Activated B cell treated with CpG ODN at 0.5 μM for 24 hours (primary cell): Measurements from ENCODE around the gene NOCT. TPM values are rescaled to one million over a fixed set of nuclear protein-coding genes. Genes with fewer than 3 reads are reported as not detected.

Source experiments
- ATAC-seq: fragments of 200-7000 bp; cut with Tn5 transposase; one replicate; pipeline ENCODE4 v1.10.0; 2021; ENCODE audit warnings: low read depth, mild to moderate bottlenecking, moderate library complexity
- CTCF ChIA-PET: fragments of 350-600 bp; sonication (Branson Sonifier 250); formaldehyde crosslinking; loops from one replicate; lab custom pipeline; 2021; ENCODE audit warnings: antibody characterized with exemption; lab: Charles Lee
- POLR2A ChIA-PET: fragments of 350-600 bp; sonication (Branson Sonifier 250); formaldehyde crosslinking; loops from one replicate; lab custom pipeline; 2021; ENCODE audit warnings: antibody characterized with exemption; lab: Charles Lee
- DNase-seq: peaks from one replicate; pipeline ENCODE4 v3.0.0; 2022
- H3K27ac Mint-ChIP-seq: one replicate; pipeline ENCODE4 v1.8.0; 2020; ENCODE audit warnings: mixed read lengths
- H3K27me3 Mint-ChIP-seq: one replicate; pipeline ENCODE4 v1.8.0; 2021; ENCODE audit warnings: mixed read lengths
- H3K36me3 Mint-ChIP-seq: one replicate; pipeline ENCODE4 v1.8.0; 2021; ENCODE audit warnings: low read depth, mixed read lengths
- H3K4me1 Mint-ChIP-seq: one replicate; pipeline ENCODE4 v1.8.0; 2021; ENCODE audit warnings: mixed read lengths
- H3K4me3 Mint-ChIP-seq: one replicate; pipeline ENCODE4 v1.8.0; 2020; ENCODE audit warnings: mild to moderate bottlenecking, mixed read lengths
- H3K9me3 Mint-ChIP-seq: one replicate; pipeline ENCODE4 v1.8.0; 2020; ENCODE audit warnings: mixed read lengths
- intact Hi-C: fragments of 100-400 bp; cut with micrococcal nuclease; formaldehyde crosslinking; loops from one replicate; pipeline ENCODE4 v1.15.1; 2024
- total RNA-seq: library from RNA; stranded (reverse); gene quantifications from 2 replicates; pipeline ENCODE4 v1.2.3, GENCODE V29; 2022
- TF ChIP-seq, protein P1 (sequence below): fragments of 200-600 bp; IDR thresholded peaks from one replicate; pipeline ENCODE4 v1.8.0; 2022; ENCODE audit warnings: antibody characterized with exemption, mild to moderate bottlenecking

Gene NOCT
- total RNA-seq, 1 donor from 2014 or later, result 9.1 TPM

DNA sequence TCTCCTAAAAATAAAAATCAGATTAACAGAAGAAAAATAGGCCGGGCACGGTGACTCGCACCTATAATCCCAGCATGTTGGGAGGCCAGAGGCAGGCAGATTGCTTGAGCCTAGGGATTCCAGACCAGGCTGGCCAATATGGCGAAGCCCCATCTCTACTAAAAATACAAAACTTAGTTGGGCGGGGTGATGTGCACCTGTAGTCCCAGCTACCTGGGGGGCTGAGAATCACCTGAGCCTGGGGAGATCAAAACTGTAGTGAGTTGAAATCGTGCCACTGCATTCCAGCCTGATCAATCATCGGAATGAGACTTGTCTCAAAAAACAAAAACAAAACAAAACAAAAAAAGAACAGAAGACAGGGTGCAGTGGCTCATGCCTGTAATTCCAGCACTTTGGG is 32.8 kb upstream of the NOCT start:
- Mint-ChIP-seq H3K36me3 (no peaks in the 10 kb centered on the region), H3K27ac (peak overlapping the region; percentile 37), H3K4me3 (no peak overlapping the region), H3K27me3 (no peaks in the 10 kb centered on the region), H3K4me1 (peaks cover 24% of the 10 kb centered on the region), H3K9me3 (no peaks in the 10 kb centered on the region)
- intact Hi-C loops, result no loop called here
- POLR2A ChIA-PET, result no interaction called here
- CTCF ChIA-PET, result no interaction called here
- TF ChIP-seq, protein P1, sequence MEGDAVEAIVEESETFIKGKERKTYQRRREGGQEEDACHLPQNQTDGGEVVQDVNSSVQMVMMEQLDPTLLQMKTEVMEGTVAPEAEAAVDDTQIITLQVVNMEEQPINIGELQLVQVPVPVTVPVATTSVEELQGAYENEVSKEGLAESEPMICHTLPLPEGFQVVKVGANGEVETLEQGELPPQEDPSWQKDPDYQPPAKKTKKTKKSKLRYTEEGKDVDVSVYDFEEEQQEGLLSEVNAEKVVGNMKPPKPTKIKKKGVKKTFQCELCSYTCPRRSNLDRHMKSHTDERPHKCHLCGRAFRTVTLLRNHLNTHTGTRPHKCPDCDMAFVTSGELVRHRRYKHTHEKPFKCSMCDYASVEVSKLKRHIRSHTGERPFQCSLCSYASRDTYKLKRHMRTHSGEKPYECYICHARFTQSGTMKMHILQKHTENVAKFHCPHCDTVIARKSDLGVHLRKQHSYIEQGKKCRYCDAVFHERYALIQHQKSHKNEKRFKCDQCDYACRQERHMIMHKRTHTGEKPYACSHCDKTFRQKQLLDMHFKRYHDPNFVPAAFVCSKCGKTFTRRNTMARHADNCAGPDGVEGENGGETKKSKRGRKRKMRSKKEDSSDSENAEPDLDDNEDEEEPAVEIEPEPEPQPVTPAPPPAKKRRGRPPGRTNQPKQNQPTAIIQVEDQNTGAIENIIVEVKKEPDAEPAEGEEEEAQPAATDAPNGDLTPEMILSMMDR, result no peak
- DNase-seq (no peak), ATAC-seq (no peak)

DNA sequence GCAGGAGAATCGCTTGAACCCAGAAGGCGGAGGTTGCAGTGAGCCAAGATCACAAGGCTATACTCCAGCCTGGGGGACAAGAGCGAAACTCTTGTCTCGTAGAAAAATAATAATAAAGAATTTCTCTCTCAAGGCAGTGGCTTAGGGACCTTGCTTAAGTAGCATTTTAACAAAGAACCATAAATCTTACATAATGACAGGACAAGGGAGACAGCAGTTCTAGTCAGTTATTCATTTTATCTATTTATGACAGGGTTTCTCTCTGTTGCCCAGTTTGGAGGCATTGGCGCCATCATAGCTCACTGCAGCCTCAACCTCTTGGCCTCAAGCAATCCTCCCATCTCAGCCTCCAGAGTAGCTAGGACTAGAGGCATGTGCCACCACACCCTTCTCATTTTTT is 31.9 kb upstream of the NOCT start:
- CTCF ChIA-PET, result no interaction called here
- H3K27me3 Mint-ChIP-seq, result no peaks in the 10 kb centered on the region
- no peaks in the 10 kb centered on the region for H3K9me3 Mint-ChIP-seq
- TF ChIP-seq, protein P1, result no peak
- H3K27ac Mint-ChIP-seq, result peak overlapping the region; percentile 68
- no peaks in the 10 kb centered on the region for H3K36me3 Mint-ChIP-seq
- intact Hi-C loops, result no loop called here
- H3K4me1 Mint-ChIP-seq, result peaks cover 14% of the 10 kb centered on the region
- ATAC-seq (no peak), DNase-seq (no peak)
- POLR2A ChIA-PET, result interaction anchor here (0.6 kb wide), 1 partner anchor 11 kb away, joined by 3 read pairs; no protein-coding TSS in a partner anchor
- no peak overlapping the region for H3K4me3 Mint-ChIP-seq

DNA sequence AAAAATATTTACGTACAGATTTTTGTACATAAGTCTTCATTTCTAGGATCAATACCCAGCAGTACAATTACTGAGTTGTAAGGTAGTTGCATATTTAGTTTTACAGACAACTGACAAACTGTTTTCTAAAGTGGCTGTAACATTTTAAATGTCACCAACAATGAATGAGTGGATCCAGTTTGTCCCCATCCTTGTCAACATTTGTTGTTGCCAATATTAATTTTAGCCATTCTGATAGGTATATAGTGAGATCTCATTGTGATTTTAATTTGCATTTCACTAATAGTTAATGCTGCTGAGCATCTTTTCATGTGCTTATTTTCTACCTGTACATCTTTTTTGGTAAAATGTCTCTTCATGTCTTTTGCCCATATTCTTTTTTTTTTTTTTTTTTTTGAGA is 30.9 kb upstream of the NOCT start:
- Mint-ChIP-seq H3K36me3 (no peaks in the 10 kb centered on the region), H3K4me1 (peaks cover 14% of the 10 kb centered on the region), H3K4me3 (no peak overlapping the region), H3K27me3 (no peaks in the 10 kb centered on the region), H3K27ac (no peak overlapping the region), H3K9me3 (no peaks in the 10 kb centered on the region)
- ChIA-PET POLR2A (no interaction called here), CTCF (no interaction called here)
- ATAC-seq, result no peak
- intact Hi-C loops, result no loop called here
- TF ChIP-seq, protein P1, result no peak
- DNase-seq, result no peak

DNA sequence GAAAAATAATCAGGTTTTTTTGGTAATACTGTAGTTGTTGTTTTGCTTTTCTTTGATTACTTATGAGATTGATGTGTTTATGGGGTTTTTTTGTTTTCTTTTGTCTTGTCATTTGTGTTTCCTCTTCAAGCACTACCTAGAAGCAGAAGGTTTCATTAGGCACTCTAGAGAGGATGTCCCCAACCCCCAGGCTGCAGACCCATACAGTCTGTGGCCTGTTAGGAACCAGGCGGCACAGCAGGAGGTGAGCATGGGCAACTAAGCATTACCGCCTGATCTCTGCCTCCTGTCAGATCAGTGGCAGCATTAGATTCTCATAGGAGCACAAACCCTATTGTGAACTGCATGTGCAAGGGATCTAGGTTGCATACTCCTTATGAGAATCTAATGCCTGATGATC is 22.9 kb upstream of the NOCT start:
- peak overlapping the region; percentile 3 for H3K27ac Mint-ChIP-seq
- ATAC-seq, result peak; percentile 60

DNA sequence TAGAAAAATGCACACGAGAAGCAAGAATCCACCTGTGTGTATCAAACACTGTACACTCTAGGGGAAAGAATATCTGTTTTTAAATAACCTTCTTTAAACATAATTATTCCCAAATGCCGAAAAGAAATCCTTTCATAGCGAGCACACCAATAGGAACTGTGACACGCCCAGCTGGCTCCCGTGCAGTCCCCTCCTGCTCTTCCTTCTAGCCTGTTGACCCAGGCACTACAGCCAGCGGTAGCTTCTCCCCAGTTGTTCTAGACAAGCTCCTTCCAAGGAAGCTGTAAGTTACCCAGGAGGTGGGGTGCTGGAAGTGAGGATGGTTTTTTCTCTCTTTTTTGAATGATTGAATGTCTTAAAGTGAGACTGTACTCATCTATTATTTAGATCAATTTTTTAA is 19.5 kb upstream of the NOCT start:
- ATAC-seq, result no peak
- Mint-ChIP-seq H3K36me3 (no peaks in the 10 kb centered on the region), H3K4me1 (peaks cover 9% of the 10 kb centered on the region), H3K27me3 (no peaks in the 10 kb centered on the region), H3K4me3 (no peak overlapping the region), H3K27ac (no peak overlapping the region), H3K9me3 (no peaks in the 10 kb centered on the region)
- ChIA-PET CTCF (no interaction called here), POLR2A (interaction anchor here (0.7 kb wide), 1 partner anchor 12 kb away, joined by 3 read pairs; no protein-coding TSS in a partner anchor)
- intact Hi-C loops, result no loop called here
- DNase-seq, result no peak
- TF ChIP-seq, protein P1, result no peak

More for the DNA sequence above, 22.9 kb upstream of the NOCT start:
- no peaks in the 10 kb centered on the region for H3K27me3 Mint-ChIP-seq
- ChIA-PET CTCF (no interaction called here), POLR2A (no interaction called here)
- peaks cover 9% of the 10 kb centered on the region for H3K4me1 Mint-ChIP-seq
- no peaks in the 10 kb centered on the region for H3K36me3 Mint-ChIP-seq
- intact Hi-C loops, result no loop called here
- H3K9me3 Mint-ChIP-seq, result no peaks in the 10 kb centered on the region
- TF ChIP-seq, protein P1, result no peak
- DNase-seq, result no peak
- no peak overlapping the region for H3K4me3 Mint-ChIP-seq
